ENCODE data around the gene NSMCE4A.
"Not testable (repeated sequence)": the region's sequence is repeated elsewhere in the genome, so short reads cannot be mapped to it uniquely, and the experiment has no call there.

The NSMCE4A gene, protein sequence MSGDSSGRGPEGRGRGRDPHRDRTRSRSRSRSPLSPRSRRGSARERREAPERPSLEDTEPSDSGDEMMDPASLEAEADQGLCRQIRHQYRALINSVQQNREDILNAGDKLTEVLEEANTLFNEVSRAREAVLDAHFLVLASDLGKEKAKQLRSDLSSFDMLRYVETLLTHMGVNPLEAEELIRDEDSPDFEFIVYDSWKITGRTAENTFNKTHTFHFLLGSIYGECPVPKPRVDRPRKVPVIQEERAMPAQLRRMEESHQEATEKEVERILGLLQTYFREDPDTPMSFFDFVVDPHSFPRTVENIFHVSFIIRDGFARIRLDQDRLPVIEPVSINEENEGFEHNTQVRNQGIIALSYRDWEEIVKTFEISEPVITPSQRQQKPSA

DNA sequence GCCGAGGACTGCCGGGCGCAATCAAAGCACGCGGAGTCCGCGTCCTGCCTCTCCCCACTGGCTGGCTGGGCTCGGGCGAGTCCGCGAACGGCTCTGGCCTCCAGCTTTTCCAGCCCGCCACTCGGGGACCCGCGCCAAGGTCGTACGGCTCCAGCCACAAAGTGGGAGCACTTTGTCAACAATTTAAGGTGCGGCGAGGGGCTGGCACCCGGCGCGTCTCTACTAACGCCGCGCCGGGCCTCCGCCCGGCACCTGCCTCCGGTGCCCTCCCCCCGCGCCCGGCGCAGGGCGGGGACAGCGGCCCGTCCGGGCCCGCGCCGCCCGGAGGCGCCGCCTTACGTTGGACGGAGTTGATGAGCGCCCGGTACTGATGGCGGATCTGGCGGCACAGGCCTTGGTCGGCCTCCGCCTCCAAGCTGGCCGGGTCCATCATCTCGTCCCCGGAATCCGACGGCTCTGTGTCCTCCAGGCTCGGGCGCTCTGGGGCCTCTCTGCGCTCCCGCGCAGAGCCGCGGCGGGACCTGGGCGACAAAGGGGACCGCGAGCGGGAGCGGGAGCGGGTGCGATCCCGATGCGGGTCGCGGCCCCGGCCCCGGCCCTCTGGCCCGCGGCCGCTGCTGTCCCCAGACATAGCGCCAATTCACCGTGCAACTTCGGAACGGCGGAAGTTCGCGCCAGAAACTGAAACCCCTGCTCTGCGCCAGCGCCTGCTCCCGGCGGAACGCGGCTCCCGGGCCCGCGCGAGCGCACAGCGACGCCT lies at the start of gene NSMCE4A:
NSMCE4A (minus strand) TSS at position 683 of the 760 bp plus-strand sequence; CDS start at position 631, 52 bp downstream.
- DNase-seq (ENCODE audit: low read depth in 1 of 2, low spot score in 1 of 2), result peak; percentile 41 to 57

DNA sequence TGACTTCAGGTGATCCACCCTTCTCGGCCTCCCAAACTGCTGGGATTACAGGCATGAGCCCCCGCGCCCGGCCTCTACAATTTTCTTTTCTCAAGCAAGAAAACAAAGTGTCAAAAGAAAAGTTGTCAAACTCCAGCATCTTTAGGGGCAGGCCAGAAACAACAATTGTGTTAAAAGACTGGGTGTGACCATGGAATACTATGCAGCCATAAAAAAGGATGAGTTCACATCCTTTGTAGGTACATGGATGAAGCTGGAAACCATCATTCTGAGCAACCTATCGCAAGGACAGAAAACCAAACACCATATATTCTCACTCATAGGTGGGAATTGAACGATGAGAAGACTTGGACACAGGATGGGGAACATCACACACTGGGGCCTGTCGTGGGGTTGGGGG lies 48.2 kb upstream of the NSMCE4A start:
- not testable (repeated sequence) for DNase-seq (ENCODE audit: low read depth in 1 of 2, low spot score in 1 of 2)

DNA sequence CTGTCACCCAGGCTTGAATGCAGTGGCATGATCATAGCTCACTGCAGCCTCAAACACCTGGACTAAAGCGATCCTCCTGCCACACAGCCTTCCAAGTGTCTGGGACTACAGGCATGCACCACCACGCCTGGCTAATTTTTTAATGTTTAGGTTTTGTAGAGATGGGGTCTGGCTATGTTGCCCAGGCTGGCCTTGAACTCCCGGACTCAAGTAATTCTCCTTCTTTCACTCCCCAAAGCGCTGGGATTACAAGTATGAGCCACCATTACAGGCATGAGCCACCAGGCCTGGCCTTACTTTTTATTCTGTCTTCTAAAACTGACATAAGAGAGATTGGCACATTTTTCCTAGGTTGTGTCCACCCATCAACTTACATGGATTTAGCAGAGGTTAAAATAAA lies 47.3 kb upstream of the NSMCE4A start:
- DNase-seq (ENCODE audit: low read depth in 1 of 2, low spot score in 1 of 2), result no peak

DNA sequence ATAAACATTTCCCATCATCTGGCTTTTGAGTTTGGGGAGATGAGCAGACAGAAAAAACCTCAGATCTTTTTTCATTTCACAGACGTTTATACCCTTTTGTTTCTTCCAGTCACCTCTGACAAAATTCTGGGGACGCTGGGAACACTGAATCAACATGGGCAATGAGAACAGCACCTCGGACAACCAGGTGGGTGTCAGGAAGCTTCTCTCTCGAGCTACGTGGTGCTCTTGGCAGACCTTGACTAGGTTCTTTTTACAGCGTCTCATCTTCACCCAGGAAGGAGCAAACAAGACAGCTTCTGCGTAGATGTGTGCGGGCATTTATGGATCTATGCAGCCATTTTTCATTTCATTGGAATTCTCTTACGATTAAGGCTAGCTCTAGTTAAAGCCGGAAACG lies 46.8 kb upstream of the NSMCE4A start:
- DNase-seq (ENCODE audit: low read depth in 1 of 2, low spot score in 1 of 2), result no peak

DNA sequence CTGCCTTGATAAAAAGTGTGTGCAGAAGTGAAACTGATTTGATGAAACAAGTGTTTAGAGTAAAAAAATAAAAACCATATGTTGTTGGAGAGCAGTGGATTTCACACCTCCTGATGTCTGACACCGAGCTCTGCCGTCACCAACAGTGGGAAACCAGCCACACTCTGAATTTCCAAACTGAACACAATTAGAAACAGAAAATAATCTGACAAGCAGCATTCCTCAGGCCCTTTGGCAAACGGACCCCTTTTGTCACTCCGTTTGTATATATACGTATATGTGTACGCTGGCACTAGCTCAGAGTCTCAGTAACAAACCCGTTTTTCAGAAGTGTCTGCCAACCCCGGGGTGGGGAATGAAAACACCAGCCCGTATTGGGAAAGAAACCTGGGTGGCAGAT lies 46.4 kb upstream of the NSMCE4A start:
- no peak for DNase-seq (ENCODE audit: low read depth in 1 of 2, low spot score in 1 of 2)

DNA sequence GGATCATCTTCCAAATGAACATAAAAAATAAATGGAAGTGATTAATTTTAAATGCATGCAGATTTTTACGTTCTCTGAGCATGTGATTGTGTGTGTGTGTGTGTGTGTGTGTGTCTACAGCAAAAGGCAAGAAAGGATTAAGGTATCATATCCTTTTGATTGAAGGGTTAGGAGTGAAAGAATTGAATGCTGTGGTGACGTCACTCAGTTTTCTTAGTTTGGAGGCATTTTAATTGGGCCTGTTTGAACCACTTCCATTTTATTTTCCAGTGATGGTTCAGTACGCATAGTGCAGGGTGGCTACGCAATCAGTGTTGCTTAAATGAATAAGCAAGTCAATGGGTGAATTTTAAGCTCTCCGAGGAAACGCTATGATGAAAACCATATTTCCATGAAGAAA lies 45.2 kb upstream of the NSMCE4A start:
- DNase-seq (ENCODE audit: low read depth in 1 of 2, low spot score in 1 of 2), result no peak

DNA sequence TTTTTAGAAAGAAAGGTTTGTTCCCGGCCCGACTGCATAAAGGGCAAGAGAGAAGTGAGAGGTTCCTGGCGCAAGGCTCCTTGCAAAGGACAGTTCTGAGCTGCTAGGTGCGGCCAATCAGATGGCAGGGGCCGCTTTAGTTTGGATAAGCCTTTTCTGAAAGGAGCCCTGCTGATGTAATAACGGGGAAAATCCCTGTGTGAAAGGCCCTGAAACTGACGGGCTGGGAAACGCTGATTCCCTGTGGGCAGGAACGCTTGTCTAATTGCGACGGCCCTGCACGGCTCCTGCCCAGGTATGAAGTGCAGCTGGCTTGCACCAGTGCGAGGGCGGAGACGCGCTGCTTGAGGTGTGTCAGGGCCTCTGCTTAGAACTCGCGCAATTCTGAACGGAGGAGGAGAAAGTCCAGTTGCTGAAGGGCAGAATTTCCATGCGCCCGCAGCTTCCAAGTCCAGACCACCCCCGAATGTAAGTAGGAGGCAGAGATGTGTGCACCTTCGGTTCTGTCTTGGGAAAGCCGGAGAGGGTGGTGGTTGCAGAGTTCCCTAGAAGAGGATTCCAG lies 44.5 kb upstream of the NSMCE4A start:
- DNase-seq (ENCODE audit: low read depth in 1 of 2, low spot score in 1 of 2), result no peak

DNA sequence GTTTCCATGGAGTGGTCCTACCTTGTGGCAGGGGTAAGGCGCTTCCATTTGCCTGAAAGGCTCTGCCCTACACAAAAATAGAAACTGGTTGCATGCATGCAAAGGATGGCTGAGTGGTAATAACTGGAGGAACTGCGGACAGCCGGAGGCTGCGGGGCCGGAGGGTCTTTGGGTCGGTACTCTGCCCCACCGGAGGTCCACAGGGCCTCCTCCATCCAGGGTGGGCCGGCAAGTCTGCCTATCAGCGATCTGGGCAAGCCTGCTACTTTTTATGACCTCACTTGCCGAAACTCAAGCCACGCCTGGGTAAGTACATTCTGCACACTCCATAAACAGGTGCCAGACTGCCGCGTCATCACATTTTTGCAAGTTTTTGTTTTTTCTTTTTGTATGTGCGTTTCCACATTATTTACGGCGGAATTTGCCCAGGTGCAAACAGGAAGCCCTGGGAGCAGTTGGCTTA lies 44.0 kb upstream of the NSMCE4A start:
- DNase-seq (ENCODE audit: low read depth in 1 of 2, low spot score in 1 of 2), result no peak

DNA sequence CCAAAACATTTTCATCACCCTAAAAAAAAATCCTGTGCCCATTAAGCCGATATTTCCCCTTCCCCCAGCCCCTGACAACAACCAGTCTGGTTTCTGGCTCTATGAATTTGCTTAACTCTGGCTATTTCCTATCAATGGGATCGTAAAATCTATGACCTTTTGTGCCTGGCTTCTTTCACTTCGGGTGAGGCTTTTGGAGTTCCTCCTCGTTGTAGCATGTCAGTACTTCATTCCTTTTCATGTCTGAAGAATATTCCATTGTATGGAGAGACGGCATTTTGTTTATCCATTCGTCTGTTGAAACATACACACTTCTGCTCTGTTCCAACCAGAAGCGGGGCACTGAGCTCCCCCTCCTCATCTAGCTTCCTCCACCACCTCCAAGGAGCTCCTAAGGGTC lies 43.5 kb upstream of the NSMCE4A start:
- no peak for DNase-seq (ENCODE audit: low read depth in 1 of 2, low spot score in 1 of 2)

DNA sequence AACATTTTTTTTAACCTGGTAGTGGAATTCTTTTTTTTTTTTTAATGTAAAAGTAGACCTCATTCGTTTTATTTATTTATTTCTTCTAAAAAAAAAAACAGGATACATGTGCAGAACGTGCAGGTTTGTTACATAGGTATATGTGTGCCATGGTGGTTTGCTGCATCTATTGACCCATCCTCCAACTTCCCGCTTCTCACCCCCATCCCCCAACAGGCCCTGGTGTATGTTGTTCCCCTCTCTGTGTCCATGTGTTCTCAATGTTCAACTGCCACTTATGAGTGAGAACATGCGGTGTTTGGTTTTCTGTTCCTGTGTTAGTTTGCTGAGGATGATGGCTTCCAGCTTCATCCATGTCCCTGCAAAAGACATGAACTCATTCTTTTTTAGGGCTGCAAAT lies 42.9 kb upstream of the NSMCE4A start:
- not testable (repeated sequence) for DNase-seq (ENCODE audit: low read depth in 1 of 2, low spot score in 1 of 2)

DNA sequence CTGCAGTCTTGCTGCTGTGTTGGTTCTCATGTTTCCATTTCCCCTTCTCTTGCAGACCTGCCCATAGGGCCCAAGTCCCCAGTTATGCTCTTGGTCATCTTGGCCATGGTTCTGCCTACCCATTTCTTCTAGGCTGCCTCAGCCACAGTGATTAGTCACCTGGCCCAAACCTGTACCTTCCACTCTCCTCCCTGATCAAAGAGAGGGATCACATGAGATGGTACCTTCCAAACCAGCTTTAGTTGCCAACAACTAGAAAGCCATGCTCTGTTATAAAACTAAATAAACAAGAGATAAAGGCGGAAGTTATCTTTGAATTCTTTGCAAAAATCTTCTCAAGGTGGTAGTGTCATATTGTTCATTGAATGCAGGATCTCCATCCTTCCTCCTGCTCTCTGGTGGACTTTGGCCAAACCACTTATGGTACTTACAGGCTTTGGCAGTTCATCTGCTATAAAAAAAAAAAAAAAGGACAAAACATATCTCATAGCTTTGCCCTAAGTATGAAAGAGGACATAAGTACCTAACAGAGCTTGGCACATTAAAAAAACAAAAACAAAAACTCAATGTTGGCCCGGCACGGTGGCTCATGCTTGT lies 39.7 kb upstream of the NSMCE4A start:
- no peak for DNase-seq (ENCODE audit: low read depth in 1 of 2, low spot score in 1 of 2)

DNA sequence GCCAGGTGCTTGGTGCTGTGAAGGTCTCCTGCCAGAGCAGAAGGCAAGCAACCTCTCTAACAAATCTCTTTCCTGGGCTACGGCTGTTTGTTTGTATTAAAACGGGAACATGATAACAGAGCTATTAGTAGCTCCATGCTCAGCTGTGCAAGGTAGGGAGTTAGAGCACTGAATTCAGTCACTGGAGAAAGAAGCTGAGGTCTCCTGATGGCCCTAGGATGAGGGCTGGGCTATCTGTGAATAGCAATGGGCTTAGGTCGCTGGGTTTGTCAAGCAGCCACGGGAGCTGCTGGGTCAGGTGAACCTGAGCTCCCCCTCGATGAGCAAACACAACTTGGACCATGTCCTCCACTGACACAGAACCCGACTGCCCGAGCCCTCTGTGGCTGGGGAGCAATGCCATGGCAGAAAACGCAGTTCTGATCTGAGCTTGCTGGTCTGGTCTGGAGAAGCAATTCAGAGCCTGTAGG lies 38.3 kb upstream of the NSMCE4A start:
- no peak for DNase-seq (ENCODE audit: low read depth in 1 of 2, low spot score in 1 of 2)

DNA sequence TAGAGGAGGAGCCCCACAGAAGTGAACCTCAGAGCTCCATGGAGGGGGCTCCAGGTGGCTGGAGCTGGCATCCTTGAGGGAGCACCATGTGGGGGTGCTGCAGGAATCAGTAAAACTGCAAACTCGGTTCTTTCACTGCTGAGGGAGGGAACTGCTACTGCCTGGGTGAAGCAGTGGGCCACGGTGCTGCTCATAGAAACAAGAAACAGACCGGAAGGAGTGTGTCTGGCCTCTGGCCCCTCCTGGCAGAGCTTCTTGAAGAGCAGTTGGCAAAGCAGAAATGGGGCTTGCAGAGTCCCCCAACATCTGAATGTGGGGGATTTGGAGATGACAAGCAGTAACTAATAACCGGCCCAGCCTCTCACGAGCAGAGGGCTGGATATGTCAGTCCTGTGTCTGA lies 37.7 kb upstream of the NSMCE4A start:
- DNase-seq (ENCODE audit: low read depth in 1 of 2, low spot score in 1 of 2), result no peak

DNA sequence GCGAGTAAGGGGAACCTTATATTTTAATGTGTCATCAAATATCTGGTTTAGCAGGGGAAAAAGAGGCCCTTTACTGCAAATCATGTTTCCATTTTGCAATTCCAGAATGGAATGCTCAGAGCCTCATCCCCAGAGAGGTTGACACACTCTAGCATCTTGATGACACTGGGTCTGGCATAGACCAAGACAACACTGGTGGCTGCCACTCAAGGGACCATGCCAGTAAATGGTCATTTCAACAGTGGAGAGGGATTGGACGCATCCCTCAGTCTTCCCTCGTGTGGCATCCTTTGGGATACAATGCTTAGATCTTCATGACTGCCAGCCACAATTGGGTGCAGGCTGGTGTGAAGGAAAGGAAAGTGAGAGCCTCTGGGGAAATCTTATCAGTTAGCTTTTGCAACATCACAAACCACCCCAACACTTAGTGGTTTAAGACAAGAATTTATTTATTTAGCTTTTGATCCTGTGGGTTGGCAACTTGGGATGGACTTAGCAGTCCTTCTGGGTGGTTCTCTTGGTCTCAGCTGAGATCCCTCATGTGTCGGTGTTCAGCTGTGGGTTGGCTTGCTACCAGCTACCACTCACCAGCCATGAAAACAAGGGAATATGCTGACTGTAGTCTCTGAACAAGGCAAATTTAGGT lies 35.5 kb upstream of the NSMCE4A start:
- DNase-seq (ENCODE audit: low read depth in 1 of 2, low spot score in 1 of 2), result no peak

DNA sequence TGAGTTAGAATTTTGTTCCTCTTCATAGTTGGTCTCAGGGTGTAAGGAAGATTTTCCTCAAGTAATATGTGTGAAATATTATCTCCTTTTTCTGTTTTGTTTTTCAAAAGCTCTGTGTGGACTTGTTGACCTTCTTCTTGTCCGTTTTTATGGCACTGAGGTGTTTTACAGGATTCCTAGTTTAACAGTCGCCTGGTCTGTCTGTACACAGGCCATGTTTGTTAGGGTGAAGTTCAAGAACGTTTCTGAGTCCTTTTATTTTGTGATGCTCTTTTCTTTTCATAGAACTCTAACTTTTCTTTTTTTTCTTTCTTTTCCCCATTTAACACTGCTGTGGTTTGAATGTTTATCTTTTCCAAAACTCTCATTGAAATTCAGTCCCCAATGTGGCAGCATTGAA lies 32.4 kb upstream of the NSMCE4A start:
- no peak for DNase-seq (ENCODE audit: low read depth in 1 of 2, low spot score in 1 of 2)

DNA sequence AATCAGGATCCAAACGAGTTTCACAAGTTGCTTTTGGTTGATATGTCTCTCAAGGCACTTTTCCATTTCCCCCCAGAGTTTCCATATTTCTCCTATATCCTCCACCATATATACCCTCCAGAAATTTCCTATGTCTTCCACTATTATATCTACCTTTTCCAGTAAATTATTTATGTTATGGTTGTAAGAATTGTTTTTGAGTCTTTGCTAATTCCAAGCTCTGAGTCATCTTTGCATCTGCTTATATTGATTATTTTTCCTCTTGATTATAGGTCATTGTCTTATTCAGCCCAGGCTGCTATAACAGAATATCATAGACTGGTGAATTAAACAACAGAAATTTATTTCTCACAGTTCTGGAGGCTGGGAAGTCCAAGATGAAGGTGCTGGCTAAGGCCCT lies 26.7 kb upstream of the NSMCE4A start:
- DNase-seq (ENCODE audit: low read depth in 1 of 2, low spot score in 1 of 2), result no peak

DNA sequence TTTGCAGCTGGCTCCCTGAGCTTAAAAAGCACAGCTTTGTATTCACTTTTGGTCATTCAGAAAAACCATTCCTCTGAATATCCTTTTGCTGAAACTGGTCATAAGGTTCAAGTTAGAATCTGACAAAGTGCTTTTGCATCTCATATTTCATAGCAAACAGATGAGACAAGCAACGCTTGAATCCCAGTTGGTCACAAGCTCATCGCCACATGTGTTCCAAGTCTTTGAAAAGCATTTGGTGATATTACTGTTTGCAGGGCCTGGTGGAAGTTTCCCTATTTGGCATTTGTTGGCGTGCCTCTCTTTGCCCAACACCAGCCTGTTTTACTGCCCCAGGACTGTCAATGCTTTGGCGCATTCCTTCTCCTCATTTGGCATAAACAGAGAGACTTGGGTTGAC lies 24.3 kb upstream of the NSMCE4A start:
- no peak for DNase-seq (ENCODE audit: low read depth in 1 of 2, low spot score in 1 of 2)

DNA sequence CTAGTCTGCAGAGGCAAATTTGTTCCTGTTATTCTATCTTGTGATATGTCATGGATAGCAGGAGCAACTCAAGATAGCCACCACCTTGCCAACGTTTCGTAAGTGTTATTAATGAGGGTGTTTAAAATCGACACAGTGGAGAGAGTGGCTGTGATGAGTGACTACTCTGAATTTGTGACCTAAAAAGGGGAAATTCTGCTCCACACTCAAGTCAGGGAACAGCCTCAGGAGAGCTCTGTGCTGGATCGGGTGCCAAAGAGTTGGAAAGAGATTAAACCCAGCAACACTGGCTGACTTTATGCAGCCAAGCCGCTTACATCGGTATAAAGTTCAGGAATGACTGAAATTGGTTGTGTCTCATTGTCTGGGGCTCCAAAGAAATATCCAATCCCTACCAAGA lies 23.4 kb upstream of the NSMCE4A start:
- no peak for DNase-seq (ENCODE audit: low read depth in 1 of 2, low spot score in 1 of 2)

DNA sequence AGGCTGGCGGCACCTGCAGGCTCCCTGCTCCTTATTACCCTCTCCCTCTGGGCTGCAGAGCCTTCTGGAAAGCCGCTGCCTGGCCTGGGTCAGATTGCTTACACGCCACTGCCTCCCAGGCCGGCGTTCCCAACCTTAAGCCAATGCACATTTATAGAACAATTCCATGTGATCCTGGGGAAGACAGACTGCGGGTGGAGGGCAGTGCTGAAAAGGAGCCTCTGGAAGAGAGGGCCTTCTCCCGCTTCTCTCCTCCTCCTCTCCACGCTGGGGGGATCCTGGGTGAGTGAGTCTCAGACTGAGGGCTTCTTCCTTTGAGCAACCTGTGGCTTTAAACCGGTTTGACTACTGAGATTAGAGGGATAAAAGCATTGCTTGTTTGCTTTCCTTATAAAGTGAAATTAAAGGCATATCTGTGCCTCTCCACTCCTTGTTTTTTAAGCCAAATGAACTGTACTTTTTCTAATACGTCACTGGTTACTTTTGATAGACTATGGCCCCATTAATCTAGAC lies 19.5 kb upstream of the NSMCE4A start:
- DNase-seq (ENCODE audit: low read depth in 1 of 2, low spot score in 1 of 2), result no peak

DNA sequence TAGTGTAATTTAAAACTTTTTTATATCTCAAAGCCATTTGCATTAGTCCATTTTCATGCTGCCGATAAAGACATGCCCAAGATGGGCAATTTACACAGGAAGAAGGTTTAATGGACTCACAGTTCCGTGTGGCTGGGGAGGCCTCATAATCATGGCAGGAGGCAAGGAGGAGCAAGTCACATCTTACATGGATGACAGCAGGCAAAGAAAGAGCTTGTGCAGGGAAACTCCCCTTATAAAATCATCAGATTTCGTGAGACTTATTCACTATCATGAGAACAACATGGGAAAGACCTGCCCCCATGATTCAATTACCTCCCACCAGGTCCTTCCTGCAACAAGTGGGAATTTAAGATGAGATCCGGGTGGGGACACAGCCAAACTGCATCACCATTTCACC lies 16.7 kb upstream of the NSMCE4A start:
- not testable (repeated sequence) for DNase-seq (ENCODE audit: low read depth in 1 of 2, low spot score in 1 of 2)

Measured in activated T-helper 1 cell treated with anti-CD3 and anti-CD28 coated beads, Interleukin-2, amount 50 U/mL, for 16 hours (primary cell).